Prostate gland (tissue), 2 donors: ENCODE data around the gene HS1BP3.

ENCODE experiments used
- POLR2A ChIP-seq: fragments of 450-650 bp; IDR thresholded peaks from one replicate; pipeline ENCODE4 v1.6.1; 2016; ENCODE audit warnings: antibody characterized with exemption, mild to moderate bottlenecking
- POLR2AphosphoS5 ChIP-seq: sonication (generic); formaldehyde crosslinking; IDR thresholded peaks from one replicate; pipeline ENCODE4 v1.6.1; 2017; ENCODE audit warnings: antibody characterized with exemption
- TF ChIP-seq, protein P1 (sequence below), 4 experiments: fragments of 200-600 bp in 2 of 4; fragments of 450-650 bp in 2 of 4; sonication (generic) in 2 of 4; IDR thresholded peaks; 1 replicate in 3 of 4; 2 replicates in 1 of 4; pipeline ENCODE4 v1.5.1; 2016 to 2019; ENCODE audit warnings: antibody characterized with exemption in 4 of 4, mild to moderate bottlenecking in 2 of 4, moderate library complexity in 2 of 4

DNA sequence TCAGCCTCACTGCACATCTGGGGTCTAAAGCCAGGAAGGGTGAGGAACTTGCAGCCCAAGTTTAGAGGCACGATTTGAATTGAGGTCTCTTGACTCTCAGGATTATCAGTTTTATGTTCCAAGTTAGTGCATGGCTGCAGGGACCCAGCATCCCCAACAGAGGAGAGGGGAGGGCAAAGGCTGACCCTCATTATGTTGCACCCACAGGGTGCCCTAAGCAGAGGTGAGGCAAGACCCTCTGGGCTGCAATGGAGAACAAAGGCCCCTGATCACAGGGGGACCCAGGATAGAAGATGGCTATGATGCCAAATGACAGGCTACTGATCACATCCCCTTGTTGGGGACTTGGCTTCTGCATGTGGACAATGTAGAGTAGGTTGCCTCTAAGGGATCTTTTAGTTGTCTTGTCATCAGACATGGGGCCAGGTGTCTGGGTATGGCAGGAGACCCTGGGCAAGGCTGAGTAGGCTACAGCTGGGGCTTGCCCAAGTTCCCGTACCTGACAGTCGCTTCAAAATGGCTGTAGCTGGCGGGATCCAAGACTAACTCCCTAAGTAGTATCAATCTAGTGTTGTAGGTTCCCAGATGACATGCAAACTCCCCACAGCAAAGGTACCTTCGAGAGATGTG is 11.5 kb upstream of the HS1BP3 start:
- TF ChIP-seq POLR2AphosphoS5 = no peak
- TF ChIP-seq, protein P1, sequence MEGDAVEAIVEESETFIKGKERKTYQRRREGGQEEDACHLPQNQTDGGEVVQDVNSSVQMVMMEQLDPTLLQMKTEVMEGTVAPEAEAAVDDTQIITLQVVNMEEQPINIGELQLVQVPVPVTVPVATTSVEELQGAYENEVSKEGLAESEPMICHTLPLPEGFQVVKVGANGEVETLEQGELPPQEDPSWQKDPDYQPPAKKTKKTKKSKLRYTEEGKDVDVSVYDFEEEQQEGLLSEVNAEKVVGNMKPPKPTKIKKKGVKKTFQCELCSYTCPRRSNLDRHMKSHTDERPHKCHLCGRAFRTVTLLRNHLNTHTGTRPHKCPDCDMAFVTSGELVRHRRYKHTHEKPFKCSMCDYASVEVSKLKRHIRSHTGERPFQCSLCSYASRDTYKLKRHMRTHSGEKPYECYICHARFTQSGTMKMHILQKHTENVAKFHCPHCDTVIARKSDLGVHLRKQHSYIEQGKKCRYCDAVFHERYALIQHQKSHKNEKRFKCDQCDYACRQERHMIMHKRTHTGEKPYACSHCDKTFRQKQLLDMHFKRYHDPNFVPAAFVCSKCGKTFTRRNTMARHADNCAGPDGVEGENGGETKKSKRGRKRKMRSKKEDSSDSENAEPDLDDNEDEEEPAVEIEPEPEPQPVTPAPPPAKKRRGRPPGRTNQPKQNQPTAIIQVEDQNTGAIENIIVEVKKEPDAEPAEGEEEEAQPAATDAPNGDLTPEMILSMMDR (IDR thresholded peaks at IDR 0.05) = no peak
- no peak for TF ChIP-seq POLR2A
